ENCODE measurements around the gene GPR160.

The GPR160 gene

DNA sequence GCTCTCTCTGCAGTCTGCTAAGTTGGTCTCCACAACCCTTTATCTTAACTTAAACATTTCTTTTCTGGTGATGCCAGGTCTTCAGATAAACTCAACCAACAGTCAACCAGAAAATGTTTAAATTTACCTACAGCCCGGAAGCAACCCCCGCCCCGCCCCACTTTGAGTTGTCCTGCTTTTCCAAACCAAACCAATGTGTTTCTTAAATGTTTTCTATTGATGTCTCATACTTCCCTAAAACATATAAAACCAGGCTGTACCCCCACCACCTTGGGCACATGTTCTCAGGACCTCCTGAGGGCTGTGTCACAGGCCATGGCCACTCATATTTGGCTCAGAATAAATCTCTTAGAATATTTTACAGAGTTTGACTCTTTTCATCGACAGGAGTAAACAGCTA lies 13.2 kb upstream of the GPR160 start:
- H3K4me3 ChIP-seq (ENCODE audit: low read depth, low read length) = no peak overlapping the region
- TF ChIP-seq, protein P1, sequence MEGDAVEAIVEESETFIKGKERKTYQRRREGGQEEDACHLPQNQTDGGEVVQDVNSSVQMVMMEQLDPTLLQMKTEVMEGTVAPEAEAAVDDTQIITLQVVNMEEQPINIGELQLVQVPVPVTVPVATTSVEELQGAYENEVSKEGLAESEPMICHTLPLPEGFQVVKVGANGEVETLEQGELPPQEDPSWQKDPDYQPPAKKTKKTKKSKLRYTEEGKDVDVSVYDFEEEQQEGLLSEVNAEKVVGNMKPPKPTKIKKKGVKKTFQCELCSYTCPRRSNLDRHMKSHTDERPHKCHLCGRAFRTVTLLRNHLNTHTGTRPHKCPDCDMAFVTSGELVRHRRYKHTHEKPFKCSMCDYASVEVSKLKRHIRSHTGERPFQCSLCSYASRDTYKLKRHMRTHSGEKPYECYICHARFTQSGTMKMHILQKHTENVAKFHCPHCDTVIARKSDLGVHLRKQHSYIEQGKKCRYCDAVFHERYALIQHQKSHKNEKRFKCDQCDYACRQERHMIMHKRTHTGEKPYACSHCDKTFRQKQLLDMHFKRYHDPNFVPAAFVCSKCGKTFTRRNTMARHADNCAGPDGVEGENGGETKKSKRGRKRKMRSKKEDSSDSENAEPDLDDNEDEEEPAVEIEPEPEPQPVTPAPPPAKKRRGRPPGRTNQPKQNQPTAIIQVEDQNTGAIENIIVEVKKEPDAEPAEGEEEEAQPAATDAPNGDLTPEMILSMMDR (IDR thresholded peaks at IDR 0.05; ENCODE audit: control insufficient read depth, extremely low read depth, insufficient read depth) = no peak
- no peak for DNase-seq (ENCODE audit: low read depth)

DNA sequence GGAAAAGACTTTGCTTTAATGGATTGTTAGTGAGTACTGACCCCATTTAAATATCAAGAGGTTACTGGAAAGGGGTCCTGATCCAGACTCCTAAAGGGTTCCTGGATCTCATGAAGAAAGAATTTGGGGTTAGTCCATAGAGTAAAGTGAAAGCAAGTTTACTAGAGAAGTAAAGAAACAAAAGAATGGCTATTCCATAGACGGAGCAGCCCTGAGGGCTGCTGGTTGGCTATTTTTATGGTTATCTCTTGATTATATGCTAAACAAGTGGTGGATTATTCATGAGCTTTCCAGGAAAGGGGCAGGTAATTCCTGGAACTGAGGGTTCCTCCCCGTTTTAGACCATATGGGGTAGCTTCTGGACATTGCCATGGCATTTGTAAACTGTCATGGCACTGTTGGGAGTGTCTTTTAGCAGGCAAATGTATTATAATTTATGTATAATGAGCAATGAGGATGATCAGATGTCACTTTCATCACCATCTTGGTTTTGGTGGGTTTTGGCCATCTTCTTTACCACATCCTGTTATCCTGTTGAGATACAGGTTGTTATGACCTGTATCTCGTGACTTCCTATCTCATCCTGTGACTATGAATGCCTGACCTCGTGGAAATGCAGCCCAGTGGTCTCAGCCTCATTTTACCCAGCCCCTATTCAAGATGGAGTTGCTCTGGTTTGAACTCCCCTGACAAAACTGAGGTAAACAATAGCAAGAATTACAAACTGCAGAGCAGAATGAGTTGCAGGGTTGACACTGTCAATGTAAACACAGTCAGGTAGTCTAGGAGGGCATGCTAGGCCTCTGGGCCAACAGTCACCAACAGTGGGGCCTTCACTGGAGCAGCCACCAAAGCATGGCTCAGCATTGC lies 10.3 kb upstream of the GPR160 start:
- no peak overlapping the region for H3K4me3 ChIP-seq (ENCODE audit: low read depth, low read length)
- TF ChIP-seq, protein P1 (IDR thresholded peaks at IDR 0.05; ENCODE audit: control insufficient read depth, extremely low read depth, insufficient read depth) = no peak
- no peak for DNase-seq (ENCODE audit: low read depth)

DNA sequence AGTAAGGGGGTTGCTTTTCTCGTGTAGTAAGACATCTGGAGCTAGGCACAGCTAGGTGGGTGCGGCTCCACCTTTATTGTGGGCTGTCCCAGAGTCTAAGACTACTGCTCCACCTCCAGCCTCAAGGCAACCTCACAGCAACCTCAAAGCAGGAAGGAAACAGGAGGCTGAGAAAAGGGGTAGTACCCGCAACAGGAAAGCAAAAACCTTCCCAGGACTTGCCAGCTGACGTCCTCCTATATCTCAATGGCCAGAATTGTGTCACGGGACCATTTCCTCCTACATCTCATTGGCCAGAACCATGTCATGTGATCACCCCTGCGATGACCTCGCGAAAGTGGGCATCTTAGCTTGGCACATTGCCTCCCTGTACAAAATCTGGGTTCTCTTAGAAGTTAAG lies 4.3 kb upstream of the GPR160 start:
- no peak for DNase-seq (ENCODE audit: low read depth)

GRCh38 chr3:170038434-170039110 lies 777 bp downstream of the GPR160 start:
- no peak for DNase-seq (ENCODE audit: low read depth)
- peak overlapping the region; percentile 71 for H3K4me3 ChIP-seq (ENCODE audit: low read depth, low read length)
- TF ChIP-seq, protein P1 (IDR thresholded peaks at IDR 0.05; ENCODE audit: control insufficient read depth, extremely low read depth, insufficient read depth) = peak; percentile 29

More for the DNA sequence above, 4.3 kb upstream of the GPR160 start:
- H3K4me3 ChIP-seq (ENCODE audit: low read depth, low read length) = no peak overlapping the region
- TF ChIP-seq, protein P1 (IDR thresholded peaks at IDR 0.05; ENCODE audit: control insufficient read depth, extremely low read depth, insufficient read depth) = no peak

- no peak for DNase-seq (ENCODE audit: low read depth)
- H3K4me3 ChIP-seq (ENCODE audit: low read depth, low read length) = no peak overlapping the region
- TF ChIP-seq, protein P1 (IDR thresholded peaks at IDR 0.05; ENCODE audit: control insufficient read depth, extremely low read depth, insufficient read depth) = no peak
Observed at GRCh38 chr3:170040418-170040817, 2.6 kb downstream of the GPR160 start.

GRCh38 chr3:170043506-170043905 lies 5.7 kb downstream of the GPR160 start:
- H3K4me3 ChIP-seq (ENCODE audit: low read depth, low read length) = no peak overlapping the region
- TF ChIP-seq, protein P1 (IDR thresholded peaks at IDR 0.05; ENCODE audit: control insufficient read depth, extremely low read depth, insufficient read depth) = no peak
- DNase-seq (ENCODE audit: low read depth) = no peak
